ENCODE results near the gene CFD.

CFD gene

DNA sequence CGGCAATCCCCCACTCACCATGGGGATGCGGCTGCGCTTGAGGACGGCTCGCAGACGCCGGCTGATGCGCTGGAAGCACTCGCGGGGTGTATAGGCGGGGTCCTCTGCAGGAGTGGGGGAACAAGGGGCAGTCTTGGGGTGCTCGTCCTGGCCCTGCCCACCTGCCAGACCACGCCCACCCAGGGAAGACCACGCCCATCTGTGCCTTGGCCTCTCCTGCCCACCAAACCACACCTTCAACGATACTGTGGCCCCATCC is 40.5 kb downstream of the CFD start:
- H3K9me3 ChIP-seq (ENCODE audit: control insufficient read depth, low read length): no peaks in the 10 kb centered on the region
- DNase-seq: no peak
- H3K36me3 ChIP-seq (ENCODE audit: control insufficient read depth, insufficient read depth, low read length): peaks cover 54% of the 10 kb centered on the region
- H3K4me1 ChIP-seq (ENCODE audit: control insufficient read depth, insufficient read depth, low read length, poor library complexity, severe bottlenecking): no peaks in the 10 kb centered on the region
- H3K27ac ChIP-seq (ENCODE audit: insufficient read depth, low read length, poor library complexity, severe bottlenecking): peak overlapping the region; percentile 21
- no peak overlapping the region for H3K4me3 ChIP-seq (ENCODE audit: insufficient read depth, low read depth, low read length, poor library complexity, severe bottlenecking)
- no peaks in the 10 kb centered on the region for H3K27me3 ChIP-seq (replicated peaks; ENCODE audit: control insufficient read depth, insufficient read depth, low read length, poor library complexity, severe bottlenecking)

DNA sequence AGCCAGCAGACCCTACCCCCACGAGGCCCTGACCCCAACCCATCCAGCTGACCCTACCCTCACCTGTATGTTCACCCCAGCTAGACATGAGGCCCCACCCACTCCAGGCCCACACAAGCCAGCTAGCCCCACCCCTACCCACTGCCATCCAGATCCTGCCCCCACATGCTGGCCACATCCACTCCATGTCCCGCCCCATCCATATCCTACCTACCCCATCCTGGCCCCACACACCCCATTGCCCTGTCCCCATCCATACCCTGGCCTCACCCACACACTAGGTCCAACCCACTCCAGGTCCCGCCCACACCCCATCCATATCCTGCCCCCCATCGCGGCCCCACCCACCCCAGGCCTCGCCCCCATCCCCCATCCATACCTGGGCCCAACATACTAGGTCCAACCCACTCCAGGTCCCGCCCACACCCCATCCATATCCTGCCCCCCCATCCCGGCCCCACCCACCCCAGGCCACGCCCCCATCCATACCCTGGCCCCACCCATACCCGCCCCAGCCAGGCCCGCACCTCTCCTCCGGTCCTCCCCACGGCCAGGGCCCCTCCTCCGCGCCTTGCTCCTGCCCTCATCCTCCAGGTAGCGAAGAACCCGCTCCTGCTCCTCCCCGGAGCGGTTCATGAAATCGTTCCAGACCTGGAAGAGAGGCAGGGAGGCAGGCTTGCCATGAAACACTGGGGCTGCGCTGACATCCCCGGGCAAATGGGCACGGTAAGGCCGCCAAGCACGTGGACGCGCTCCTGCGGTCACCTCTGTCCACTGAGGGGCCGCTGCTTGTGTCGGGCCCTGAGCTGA is 41.0 kb downstream of the CFD start:
- H3K27ac ChIP-seq (ENCODE audit: insufficient read depth, low read length, poor library complexity, severe bottlenecking): peak overlapping the region; percentile 21

GRCh38 chr19:901216-902092 is 42.0 kb downstream of the CFD start:
- peaks cover 4% of the 10 kb centered on the region for H3K4me1 ChIP-seq (ENCODE audit: control insufficient read depth, insufficient read depth, low read length, poor library complexity, severe bottlenecking)
- no peaks in the 10 kb centered on the region for H3K9me3 ChIP-seq (ENCODE audit: control insufficient read depth, low read length)
- H3K4me3 ChIP-seq (ENCODE audit: insufficient read depth, low read depth, low read length, poor library complexity, severe bottlenecking): no peak overlapping the region
- no peak overlapping the region for H3K27ac ChIP-seq (ENCODE audit: insufficient read depth, low read length, poor library complexity, severe bottlenecking)
- peaks cover 54% of the 10 kb centered on the region for H3K36me3 ChIP-seq (ENCODE audit: control insufficient read depth, insufficient read depth, low read length)
- no peak for DNase-seq
- H3K27me3 ChIP-seq (replicated peaks; ENCODE audit: control insufficient read depth, insufficient read depth, low read length, poor library complexity, severe bottlenecking): no peaks in the 10 kb centered on the region

More for the DNA sequence above, 41.0 kb downstream of the CFD start:
- DNase-seq: no peak
- H3K4me1 ChIP-seq (ENCODE audit: control insufficient read depth, insufficient read depth, low read length, poor library complexity, severe bottlenecking): peaks cover under 1% of the 10 kb centered on the region
- no peak overlapping the region for H3K4me3 ChIP-seq (ENCODE audit: insufficient read depth, low read depth, low read length, poor library complexity, severe bottlenecking)
- peaks cover 54% of the 10 kb centered on the region for H3K36me3 ChIP-seq (ENCODE audit: control insufficient read depth, insufficient read depth, low read length)
- no peaks in the 10 kb centered on the region for H3K9me3 ChIP-seq (ENCODE audit: control insufficient read depth, low read length)
- H3K27me3 ChIP-seq (replicated peaks; ENCODE audit: control insufficient read depth, insufficient read depth, low read length, poor library complexity, severe bottlenecking): no peaks in the 10 kb centered on the region

- no peaks in the 10 kb centered on the region for H3K9me3 ChIP-seq (ENCODE audit: control insufficient read depth, low read length)
- no peaks in the 10 kb centered on the region for H3K27me3 ChIP-seq (replicated peaks; ENCODE audit: control insufficient read depth, insufficient read depth, low read length, poor library complexity, severe bottlenecking)
- H3K36me3 ChIP-seq (ENCODE audit: control insufficient read depth, insufficient read depth, low read length): peaks cover 49% of the 10 kb centered on the region
- H3K4me3 ChIP-seq (ENCODE audit: insufficient read depth, low read depth, low read length, poor library complexity, severe bottlenecking): no peak overlapping the region
- H3K4me1 ChIP-seq (ENCODE audit: control insufficient read depth, insufficient read depth, low read length, poor library complexity, severe bottlenecking): peaks cover 10% of the 10 kb centered on the region
- no peak overlapping the region for H3K27ac ChIP-seq (ENCODE audit: insufficient read depth, low read length, poor library complexity, severe bottlenecking)
- DNase-seq: no peak
These were observed 42.6 kb downstream of the CFD start for GRCh38 chr19:902093-902370.

DNA sequence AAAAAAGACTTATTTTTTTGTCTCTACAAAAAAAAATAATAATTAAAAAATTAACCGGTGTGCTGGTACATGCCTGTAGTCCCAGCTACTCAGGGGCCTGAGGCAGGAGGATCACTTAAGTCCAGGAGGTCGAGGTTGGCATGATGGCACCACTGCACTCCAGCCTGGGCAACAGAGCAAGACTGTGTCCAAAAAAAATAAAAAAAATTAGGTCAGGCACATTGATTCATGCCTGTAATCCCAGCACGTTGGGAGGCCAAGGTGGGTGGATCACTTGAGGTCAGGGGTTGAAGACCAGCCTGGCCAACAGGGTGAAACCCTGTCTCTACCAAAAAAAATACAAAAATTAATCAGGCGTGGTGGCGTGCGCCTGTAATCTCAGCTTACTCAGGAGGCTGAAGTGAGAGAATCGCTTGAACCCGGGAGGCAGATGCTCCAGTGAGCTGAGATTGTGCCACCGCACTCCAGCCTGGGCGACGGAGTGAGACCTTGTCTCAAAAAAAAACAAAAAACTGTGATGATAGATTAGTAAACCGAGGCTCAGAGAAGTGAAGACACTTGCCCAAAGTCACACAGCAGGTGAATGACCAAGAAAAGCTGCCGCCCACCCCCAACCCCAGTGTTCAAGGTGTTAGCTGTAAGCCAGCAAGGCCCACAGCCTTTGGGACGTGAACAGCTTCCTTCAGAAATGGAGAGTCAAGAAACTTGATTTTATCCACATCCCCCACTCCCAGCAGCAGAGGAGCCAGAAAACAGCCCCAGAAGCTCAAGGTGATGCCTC is 43.2 kb downstream of the CFD start:
- H3K4me3 ChIP-seq (ENCODE audit: insufficient read depth, low read depth, low read length, poor library complexity, severe bottlenecking): no peak overlapping the region
- DNase-seq: no peak
- H3K4me1 ChIP-seq (ENCODE audit: control insufficient read depth, insufficient read depth, low read length, poor library complexity, severe bottlenecking): peaks cover 16% of the 10 kb centered on the region
- no peak overlapping the region for H3K27ac ChIP-seq (ENCODE audit: insufficient read depth, low read length, poor library complexity, severe bottlenecking)
- no peaks in the 10 kb centered on the region for H3K9me3 ChIP-seq (ENCODE audit: control insufficient read depth, low read length)
- H3K27me3 ChIP-seq (replicated peaks; ENCODE audit: control insufficient read depth, insufficient read depth, low read length, poor library complexity, severe bottlenecking): no peaks in the 10 kb centered on the region
- H3K36me3 ChIP-seq (ENCODE audit: control insufficient read depth, insufficient read depth, low read length): peaks cover 43% of the 10 kb centered on the region

DNA sequence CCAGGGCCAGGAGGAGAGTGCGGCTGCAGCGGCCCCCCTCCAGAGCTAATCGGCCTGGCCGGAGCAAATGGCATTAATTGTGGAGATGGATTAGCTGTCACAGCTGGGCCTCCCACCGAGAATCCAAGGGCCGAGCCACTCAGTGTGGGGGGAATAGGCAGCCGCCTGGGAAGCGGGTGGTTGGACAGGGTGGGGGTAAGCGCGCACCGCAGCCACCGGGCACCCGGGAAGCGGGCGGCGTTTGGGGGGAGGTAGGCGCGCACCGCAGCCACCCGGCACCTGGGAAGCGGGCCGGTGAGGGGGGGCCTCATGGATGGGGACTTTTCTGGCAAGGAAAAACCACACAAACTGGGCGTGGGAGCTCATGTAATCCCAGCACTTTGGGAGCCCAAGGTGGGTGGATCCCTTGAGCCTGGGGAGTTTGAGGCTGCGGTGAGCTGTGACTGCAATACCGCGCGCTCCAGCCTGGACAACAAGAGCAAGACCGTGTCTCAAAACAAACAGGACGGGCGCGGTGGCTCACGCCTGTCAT is 43.9 kb downstream of the CFD start:
- H3K27me3 ChIP-seq (replicated peaks; ENCODE audit: control insufficient read depth, insufficient read depth, low read length, poor library complexity, severe bottlenecking): no peaks in the 10 kb centered on the region
- H3K4me1 ChIP-seq (ENCODE audit: control insufficient read depth, insufficient read depth, low read length, poor library complexity, severe bottlenecking): peaks cover 22% of the 10 kb centered on the region
- H3K4me3 ChIP-seq (ENCODE audit: insufficient read depth, low read depth, low read length, poor library complexity, severe bottlenecking): no peak overlapping the region
- peaks cover 40% of the 10 kb centered on the region for H3K36me3 ChIP-seq (ENCODE audit: control insufficient read depth, insufficient read depth, low read length)
- no peak for DNase-seq
- no peaks in the 10 kb centered on the region for H3K9me3 ChIP-seq (ENCODE audit: control insufficient read depth, low read length)
- H3K27ac ChIP-seq (ENCODE audit: insufficient read depth, low read length, poor library complexity, severe bottlenecking): no peak overlapping the region

DNA sequence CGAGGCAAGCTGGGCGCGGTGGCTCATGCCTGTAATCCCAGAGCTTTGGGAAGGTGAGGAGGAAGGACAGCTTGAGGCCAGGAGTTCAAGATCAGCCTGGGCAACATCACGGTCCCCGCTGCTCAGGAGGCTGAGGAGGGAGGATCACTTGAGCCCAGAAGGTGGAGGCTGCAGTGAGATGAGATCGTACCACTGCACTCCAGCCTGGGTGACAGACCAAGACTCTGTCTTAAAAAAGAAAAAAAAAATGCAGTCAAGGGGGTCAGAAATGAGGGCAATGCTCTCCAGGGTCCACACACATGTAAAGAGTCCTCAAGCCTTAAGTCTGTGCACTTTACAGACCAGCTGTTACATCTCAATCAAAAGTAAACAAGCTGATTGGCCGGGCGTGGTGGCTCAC is 45.1 kb downstream of the CFD start:
- Histone ChIP-seq H3K36me3 (ENCODE audit: control insufficient read depth, insufficient read depth, low read length) (peaks cover 28% of the 10 kb centered on the region), H3K27me3 (replicated peaks; ENCODE audit: control insufficient read depth, insufficient read depth, low read length, poor library complexity, severe bottlenecking) (no peaks in the 10 kb centered on the region), H3K9me3 (ENCODE audit: control insufficient read depth, low read length) (no peaks in the 10 kb centered on the region), H3K27ac (ENCODE audit: insufficient read depth, low read length, poor library complexity, severe bottlenecking) (no peak overlapping the region), H3K4me1 (ENCODE audit: control insufficient read depth, insufficient read depth, low read length, poor library complexity, severe bottlenecking) (peaks cover 32% of the 10 kb centered on the region), H3K4me3 (ENCODE audit: insufficient read depth, low read depth, low read length, poor library complexity, severe bottlenecking) (no peak overlapping the region)
- no peak for DNase-seq

- no peak for DNase-seq
- H3K4me1 ChIP-seq (ENCODE audit: control insufficient read depth, insufficient read depth, low read length, poor library complexity, severe bottlenecking): peaks cover 48% of the 10 kb centered on the region
- peaks cover 19% of the 10 kb centered on the region for H3K36me3 ChIP-seq (ENCODE audit: control insufficient read depth, insufficient read depth, low read length)
- H3K4me3 ChIP-seq (ENCODE audit: insufficient read depth, low read depth, low read length, poor library complexity, severe bottlenecking): no peak overlapping the region
- no peaks in the 10 kb centered on the region for H3K27me3 ChIP-seq (replicated peaks; ENCODE audit: control insufficient read depth, insufficient read depth, low read length, poor library complexity, severe bottlenecking)
- no peaks in the 10 kb centered on the region for H3K9me3 ChIP-seq (ENCODE audit: control insufficient read depth, low read length)
- H3K27ac ChIP-seq (ENCODE audit: insufficient read depth, low read length, poor library complexity, severe bottlenecking): peak overlapping the region; percentile 94
These were observed 47.0 kb downstream of the CFD start for GRCh38 chr19:906480-906879.

- Histone ChIP-seq H3K36me3 (ENCODE audit: control insufficient read depth, insufficient read depth, low read length) (peaks cover 11% of the 10 kb centered on the region), H3K9me3 (ENCODE audit: control insufficient read depth, low read length) (no peaks in the 10 kb centered on the region), H3K4me3 (ENCODE audit: insufficient read depth, low read depth, low read length, poor library complexity, severe bottlenecking) (no peak overlapping the region), H3K27me3 (replicated peaks; ENCODE audit: control insufficient read depth, insufficient read depth, low read length, poor library complexity, severe bottlenecking) (no peaks in the 10 kb centered on the region), H3K4me1 (ENCODE audit: control insufficient read depth, insufficient read depth, low read length, poor library complexity, severe bottlenecking) (peaks cover 51% of the 10 kb centered on the region), H3K27ac (ENCODE audit: insufficient read depth, low read length, poor library complexity, severe bottlenecking) (peak overlapping the region; percentile 94)
- DNase-seq: no peak
These were observed 47.9 kb downstream of the CFD start for GRCh38 chr19:907183-907853.
